ENCODE data around the gene HYAL1. TPM values are rescaled to one million over a fixed set of nuclear protein-coding genes. Genes with fewer than 3 reads are reported as not detected.

Gene HYAL1
- total RNA-seq, 1 donor from 2014 or later = 58.2 TPM

DNA sequence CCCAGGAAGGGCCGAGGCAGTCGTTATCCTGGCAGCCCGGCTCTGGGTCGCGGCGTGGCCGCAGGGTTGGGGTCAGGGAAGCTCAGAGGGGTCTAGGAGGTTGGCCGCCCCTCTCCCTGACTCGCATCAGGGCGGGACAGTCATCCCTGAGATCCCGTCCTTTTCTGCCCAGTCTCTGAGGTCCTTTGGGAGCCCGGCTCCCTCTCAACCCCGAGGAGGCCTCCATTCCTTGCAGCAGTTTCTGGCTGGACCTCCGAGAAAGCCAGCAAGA, 18.7 kb upstream of the HYAL1 start:
- Histone ChIP-seq H3K36me3 (peaks cover 48% of the 10 kb centered on the region), H3K4me1 (peaks cover 85% of the 10 kb centered on the region), H3K27ac (peak overlapping the region; percentile 98), H3K4me3 (peak overlapping the region; percentile 91), H3K27me3 (ENCODE audit: low read depth) (no peaks in the 10 kb centered on the region), H3K9me3 (no peaks in the 10 kb centered on the region)
- ATAC-seq (no peak), DNase-seq (no peak)
- TF ChIP-seq, protein P1, sequence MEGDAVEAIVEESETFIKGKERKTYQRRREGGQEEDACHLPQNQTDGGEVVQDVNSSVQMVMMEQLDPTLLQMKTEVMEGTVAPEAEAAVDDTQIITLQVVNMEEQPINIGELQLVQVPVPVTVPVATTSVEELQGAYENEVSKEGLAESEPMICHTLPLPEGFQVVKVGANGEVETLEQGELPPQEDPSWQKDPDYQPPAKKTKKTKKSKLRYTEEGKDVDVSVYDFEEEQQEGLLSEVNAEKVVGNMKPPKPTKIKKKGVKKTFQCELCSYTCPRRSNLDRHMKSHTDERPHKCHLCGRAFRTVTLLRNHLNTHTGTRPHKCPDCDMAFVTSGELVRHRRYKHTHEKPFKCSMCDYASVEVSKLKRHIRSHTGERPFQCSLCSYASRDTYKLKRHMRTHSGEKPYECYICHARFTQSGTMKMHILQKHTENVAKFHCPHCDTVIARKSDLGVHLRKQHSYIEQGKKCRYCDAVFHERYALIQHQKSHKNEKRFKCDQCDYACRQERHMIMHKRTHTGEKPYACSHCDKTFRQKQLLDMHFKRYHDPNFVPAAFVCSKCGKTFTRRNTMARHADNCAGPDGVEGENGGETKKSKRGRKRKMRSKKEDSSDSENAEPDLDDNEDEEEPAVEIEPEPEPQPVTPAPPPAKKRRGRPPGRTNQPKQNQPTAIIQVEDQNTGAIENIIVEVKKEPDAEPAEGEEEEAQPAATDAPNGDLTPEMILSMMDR (IDR thresholded peaks at IDR 0.05) = no peak
- intact Hi-C loops (cut with DNase I) = no loop called here

DNA sequence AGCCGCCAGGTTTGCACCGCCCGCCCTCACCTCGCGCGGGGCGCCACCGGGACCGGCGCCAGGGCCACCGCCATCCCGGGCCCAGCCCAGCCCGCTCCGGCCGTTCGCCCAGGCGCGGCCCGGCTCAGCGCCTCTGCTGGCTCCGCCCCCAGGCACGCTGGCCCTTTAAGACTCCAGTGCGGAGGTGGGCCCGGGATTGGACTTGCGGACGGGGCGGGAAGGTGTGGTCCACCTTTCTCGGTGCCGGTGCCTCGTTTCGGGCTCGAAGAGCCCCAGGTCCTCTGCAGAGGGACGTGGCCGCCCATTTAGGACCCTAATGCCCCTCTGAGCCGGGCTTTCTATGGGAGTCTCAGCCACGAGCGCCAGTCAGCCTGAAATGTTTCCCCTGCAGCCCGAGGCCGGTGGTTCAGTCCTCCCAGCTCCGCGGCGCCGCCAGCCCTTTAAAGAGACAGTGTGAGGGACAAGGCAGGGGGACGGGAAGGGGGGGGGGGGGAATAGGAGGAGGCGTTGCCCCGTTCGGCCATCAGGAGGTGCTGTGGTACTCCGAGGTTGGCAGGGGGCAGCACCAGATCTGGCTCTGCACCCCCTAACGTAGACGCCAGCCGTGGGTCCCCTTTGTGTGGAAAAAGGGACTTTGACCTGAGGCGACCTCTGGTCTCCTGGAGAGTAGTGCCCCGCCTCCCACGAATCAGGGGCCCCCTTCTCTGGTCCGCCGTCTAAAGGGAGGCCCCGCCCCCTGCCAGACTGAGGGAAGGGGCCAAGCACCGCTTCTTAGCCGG, 18.2 kb upstream of the HYAL1 start:
- Histone ChIP-seq H3K27ac (peak overlapping the region; percentile 98), H3K9me3 (no peaks in the 10 kb centered on the region), H3K36me3 (peaks cover 47% of the 10 kb centered on the region), H3K4me3 (peak overlapping the region; percentile 91), H3K27me3 (ENCODE audit: low read depth) (no peaks in the 10 kb centered on the region), H3K4me1 (peaks cover 85% of the 10 kb centered on the region)
- ATAC-seq = peak; percentile 78 to 84
- peak; percentile 94 for DNase-seq
- intact Hi-C loops (cut with DNase I) = no loop called here
- TF ChIP-seq, protein P1 (IDR thresholded peaks at IDR 0.05) = peak; percentile 58

DNA sequence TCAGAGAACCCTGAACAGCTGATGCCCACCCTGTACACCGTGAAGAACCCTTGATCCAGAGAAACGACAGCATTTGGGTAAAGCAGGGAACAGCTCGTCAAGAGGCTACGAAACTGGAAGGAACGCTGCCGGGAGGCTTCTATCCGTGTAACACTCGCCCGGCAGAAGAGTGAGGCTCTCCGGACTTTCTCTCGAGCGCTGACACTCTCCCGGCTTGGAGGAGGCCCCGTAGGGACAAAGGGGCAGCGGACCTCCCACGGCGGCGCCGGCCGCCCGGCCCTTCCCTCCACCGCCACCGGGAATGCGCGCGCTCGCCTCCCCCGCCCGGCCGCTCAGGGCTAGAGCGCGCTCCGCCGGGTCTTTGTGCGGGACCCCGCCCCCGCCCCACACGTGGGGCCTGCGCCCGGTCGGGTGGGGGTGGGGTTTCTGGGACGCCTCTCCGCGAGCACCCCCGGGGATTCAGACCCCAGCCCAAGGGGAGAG, 17.5 kb upstream of the HYAL1 start:
- peak overlapping the region; percentile 98 for H3K27ac ChIP-seq
- peaks cover 45% of the 10 kb centered on the region for H3K36me3 ChIP-seq
- DNase-seq = peak; percentile 86
- peak overlapping the region; percentile 91 for H3K4me3 ChIP-seq
- peak; percentile 66 to 73 for ATAC-seq
- no peaks in the 10 kb centered on the region for H3K9me3 ChIP-seq
- intact Hi-C loops (cut with DNase I) = no loop called here
- no peaks in the 10 kb centered on the region for H3K27me3 ChIP-seq (ENCODE audit: low read depth)
- TF ChIP-seq, protein P1 (IDR thresholded peaks at IDR 0.05) = no peak
- peaks cover 88% of the 10 kb centered on the region for H3K4me1 ChIP-seq

DNA sequence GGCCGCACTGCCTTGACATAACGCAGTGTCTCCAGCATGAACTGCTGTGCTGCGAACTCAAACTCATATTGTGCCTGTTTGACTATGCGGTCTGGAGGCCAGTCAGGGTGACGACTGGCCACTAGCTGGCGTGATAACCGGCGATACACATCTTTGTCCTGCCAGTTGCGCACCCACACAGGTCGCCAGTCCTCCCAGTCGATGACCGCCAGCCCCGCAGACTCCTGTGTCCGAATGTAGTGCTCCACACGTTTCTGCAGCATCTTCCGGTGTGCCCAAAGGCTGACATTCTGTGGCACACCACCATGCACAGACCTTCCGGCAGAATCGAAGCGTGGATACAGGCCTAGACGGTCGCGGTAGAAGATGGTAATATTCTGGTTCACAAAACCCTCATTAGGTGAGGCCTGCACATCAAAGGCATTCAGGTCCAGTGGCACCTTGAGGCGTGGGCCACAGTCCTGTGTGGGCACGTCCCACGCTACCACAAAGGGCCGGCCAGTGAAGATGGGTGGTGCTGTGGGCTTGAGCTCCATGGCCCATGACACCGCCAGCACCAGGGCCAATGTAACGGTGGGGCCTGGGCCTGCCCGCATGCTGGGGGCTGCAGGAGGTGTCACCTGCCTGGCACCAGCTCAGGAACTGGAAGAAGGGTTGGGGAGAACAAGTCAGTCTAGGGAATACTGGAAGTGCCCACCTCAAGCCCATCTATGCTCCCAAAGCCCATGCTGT, 16.7 kb upstream of the HYAL1 start:
- intact Hi-C loops (cut with DNase I) = no loop called here
- Histone ChIP-seq H3K27me3 (ENCODE audit: low read depth) (no peaks in the 10 kb centered on the region), H3K36me3 (peaks cover 44% of the 10 kb centered on the region), H3K4me1 (peaks cover 88% of the 10 kb centered on the region), H3K9me3 (no peaks in the 10 kb centered on the region), H3K27ac (peak overlapping the region; percentile 98), H3K4me3 (peak overlapping the region; percentile 91)
- DNase-seq (no peak), ATAC-seq (no peak)
- TF ChIP-seq, protein P1 (IDR thresholded peaks at IDR 0.05) = no peak

DNA sequence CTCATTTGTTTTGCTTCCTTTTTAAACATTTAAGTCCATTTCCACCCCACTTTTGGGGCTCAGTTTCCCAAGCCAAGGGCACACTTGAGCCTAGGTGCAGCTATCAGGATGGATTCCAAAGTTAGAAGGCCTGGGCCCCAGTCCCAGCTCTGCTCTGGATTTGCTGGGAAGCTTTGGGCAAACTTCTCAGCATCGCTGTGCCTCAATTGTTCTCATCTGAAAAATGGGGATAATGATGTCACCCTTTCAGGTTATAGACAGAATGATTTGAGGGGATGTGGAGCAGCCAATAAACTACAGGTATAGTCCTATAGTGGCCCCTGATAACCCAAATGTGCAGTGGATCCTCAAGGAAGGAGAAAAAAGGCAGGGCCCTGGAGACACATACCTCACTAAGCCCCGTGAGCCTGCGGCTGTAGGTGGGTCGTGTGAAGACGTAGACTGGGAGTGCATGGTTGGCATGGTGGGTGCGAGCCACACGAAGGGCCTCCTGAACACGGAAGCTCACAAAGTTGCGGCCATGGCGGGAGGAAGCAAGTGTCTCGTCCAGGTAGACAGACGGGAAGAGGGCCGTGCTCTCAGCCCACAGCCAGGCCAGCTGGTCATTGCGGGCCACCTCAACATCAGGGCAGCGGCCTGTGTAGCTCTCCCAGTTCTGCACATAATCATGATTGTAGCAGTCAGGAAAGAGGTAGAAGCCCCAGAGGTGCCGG, 16.0 kb upstream of the HYAL1 start:
- DNase-seq (no peak), ATAC-seq (no peak)
- Histone ChIP-seq H3K36me3 (peaks cover 47% of the 10 kb centered on the region), H3K4me3 (peak overlapping the region; percentile 91), H3K27ac (peak overlapping the region; percentile 98), H3K4me1 (peaks cover 88% of the 10 kb centered on the region), H3K9me3 (no peaks in the 10 kb centered on the region), H3K27me3 (ENCODE audit: low read depth) (no peaks in the 10 kb centered on the region)
- TF ChIP-seq, protein P1 (IDR thresholded peaks at IDR 0.05) = no peak
- intact Hi-C loops (cut with DNase I) = no loop called here
